ENCODE results near the gene NEK7. TPM values are rescaled to one million over a fixed set of nuclear protein-coding genes. Genes with fewer than 3 reads are reported as not detected.

The NEK7 gene
- total RNA-seq, 2 donors from 2014 or later, result 168 to 228 TPM

- peaks cover 9% of the 10 kb centered on the region for H3K36me3 ChIP-seq
- H3K27me3 ChIP-seq, result no peaks in the 10 kb centered on the region
- TF ChIP-seq CTCF (IDR thresholded peaks at IDR 0.05), result no peak
- no peak for DNase-seq (ENCODE audit: low spot score)
- no peak overlapping the region for H3K4me3 ChIP-seq
- no peaks in the 10 kb centered on the region for H3K9me3 ChIP-seq
- peaks cover 0 to 8% of the 10 kb centered on the region in 2 donors for H3K4me1 ChIP-seq
- no peak overlapping the region for H3K27ac ChIP-seq
Measured at GRCh38 chr1:198283222-198283621, 126.4 kb downstream of the NEK7 start.

GRCh38 chr1:198287916-198288315 is 131.1 kb downstream of the NEK7 start:
- no peak overlapping the region for H3K4me3 ChIP-seq
- no peak overlapping the region for H3K27ac ChIP-seq
- no peak for TF ChIP-seq CTCF (IDR thresholded peaks at IDR 0.05)
- no peaks in the 10 kb centered on the region for H3K9me3 ChIP-seq
- no peaks in the 10 kb centered on the region for H3K36me3 ChIP-seq
- peaks cover 0 to 17% of the 10 kb centered on the region in 2 donors for H3K4me1 ChIP-seq
- H3K27me3 ChIP-seq, result no peaks in the 10 kb centered on the region
- DNase-seq (ENCODE audit: low spot score), result no peak

GRCh38 chr1:198290089-198290683 is 133.4 kb downstream of the NEK7 start:
- no peak overlapping the region for H3K27ac ChIP-seq

GRCh38 chr1:198291036-198291435 is 134.2 kb downstream of the NEK7 start:
- no peaks in the 10 kb centered on the region for H3K27me3 ChIP-seq
- no peak for DNase-seq (ENCODE audit: low spot score)
- H3K4me3 ChIP-seq, result no peak overlapping the region
- H3K9me3 ChIP-seq, result no peaks in the 10 kb centered on the region
- H3K4me1 ChIP-seq, result peaks cover 0 to 17% of the 10 kb centered on the region in 2 donors
- H3K27ac ChIP-seq, result no peak overlapping the region
- TF ChIP-seq CTCF (IDR thresholded peaks at IDR 0.05), result no peak
- no peaks in the 10 kb centered on the region for H3K36me3 ChIP-seq

More at GRCh38 chr1:198290089-198290683, 133.4 kb downstream of the NEK7 start:
- no peak for TF ChIP-seq CTCF (IDR thresholded peaks at IDR 0.05)
- Histone ChIP-seq H3K27me3 (no peaks in the 10 kb centered on the region), H3K4me3 (no peak overlapping the region), H3K4me1 (peaks cover 0 to 17% of the 10 kb centered on the region in 2 donors), H3K9me3 (no peaks in the 10 kb centered on the region), H3K36me3 (no peaks in the 10 kb centered on the region)
- DNase-seq (ENCODE audit: low spot score), result no peak

GRCh38 chr1:198291924-198292323 is 135.1 kb downstream of the NEK7 start:
- no peaks in the 10 kb centered on the region for H3K27me3 ChIP-seq
- no peak for TF ChIP-seq CTCF (IDR thresholded peaks at IDR 0.05)

GRCh38 chr1:198295225-198295624 is 138.4 kb downstream of the NEK7 start:
- DNase-seq (ENCODE audit: low spot score), result no peak
- peaks cover 0 to 8% of the 10 kb centered on the region in 2 donors for H3K4me1 ChIP-seq
- H3K9me3 ChIP-seq, result no peaks in the 10 kb centered on the region
- no peak overlapping the region for H3K4me3 ChIP-seq
- H3K36me3 ChIP-seq, result peaks cover 12% of the 10 kb centered on the region
- no peak for TF ChIP-seq CTCF (IDR thresholded peaks at IDR 0.05)
- H3K27me3 ChIP-seq, result no peaks in the 10 kb centered on the region
- H3K27ac ChIP-seq, result no peak overlapping the region

More at GRCh38 chr1:198291924-198292323, 135.1 kb downstream of the NEK7 start:
- no peaks in the 10 kb centered on the region for H3K36me3 ChIP-seq
- H3K4me3 ChIP-seq, result no peak overlapping the region
- H3K4me1 ChIP-seq, result peaks cover 0 to 18% of the 10 kb centered on the region in 2 donors
- DNase-seq (ENCODE audit: low spot score), result no peak
- no peak overlapping the region for H3K27ac ChIP-seq
- no peaks in the 10 kb centered on the region for H3K9me3 ChIP-seq

Measured in right atrium auricular region (tissue), 2 donors.